Thymus (tissue), 11 donors: ENCODE measurements around the gene ZBTB20. TPM values are rescaled to one million over a fixed set of nuclear protein-coding genes. Genes with fewer than 3 reads are reported as not detected.

Source experiments
- DNase-seq, 9 donors: peaks; one replicate each; pipeline ENCODE4 v3.0.0-alpha.2; 2013; ENCODE audit warnings: low spot score in 9 of 9, low read depth in 6 of 9, missing footprints in 1 of 9
- H3K27ac ChIP-seq, 2 donors: one replicate each; pipeline ENCODE4 v1.5.1; 2013; ENCODE audit warnings: control low read depth in 1 of 2, low read depth in 1 of 2, low read length in 1 of 2, mild to moderate bottlenecking in 1 of 2, moderate library complexity in 1 of 2
- H3K27me3 ChIP-seq, 2 donors: one replicate each; pipeline ENCODE4 v1.5.1; 2013; ENCODE audit warnings: low read length in 1 of 2; ENCODE audit not compliant: control insufficient read depth in 2 of 2, insufficient read depth in 1 of 2
- H3K36me3 ChIP-seq, 2 donors: one replicate each; pipeline ENCODE4 v1.5.1; 2013; ENCODE audit warnings: low read length in 1 of 2, mild to moderate bottlenecking in 1 of 2, moderate library complexity in 1 of 2; ENCODE audit not compliant: control insufficient read depth in 2 of 2, insufficient read depth in 2 of 2
- H3K4me1 ChIP-seq, 2 donors: one replicate each; pipeline ENCODE4 v1.5.1; 2013; ENCODE audit warnings: low read length in 2 of 2; ENCODE audit not compliant: control insufficient read depth in 2 of 2, insufficient read depth in 2 of 2
- H3K4me3 ChIP-seq, 2 donors: one replicate each; pipeline ENCODE4 v1.5.1; 2013; ENCODE audit warnings: low read length in 2 of 2, control low read depth in 1 of 2, mild to moderate bottlenecking in 1 of 2
- H3K9me3 ChIP-seq, 2 donors: one replicate each; pipeline ENCODE4 v1.5.1; 2013; ENCODE audit warnings: low read length in 1 of 2, mild to moderate bottlenecking in 1 of 2; ENCODE audit not compliant: control insufficient read depth in 2 of 2, insufficient read depth in 1 of 2
- WGBS: extraction: QIAGEN DNeasy Blood & Tissue Kit; methylation state at CpG from one replicate; pipeline ENCODE4 v1.1.7; 2013; 5-methylcytosine and 5-hydroxymethylcytosine counted together
- polyA plus RNA-seq: library from polyadenylated mRNA; stranded (reverse); fragments of 200-250 nt; gene quantifications from one replicate; pipeline ENCODE4 v1.2.3, GENCODE V29; 2013
- total RNA-seq: library from RNA; stranded (reverse); fragments of 120-200 nt; gene quantifications from one replicate; pipeline ENCODE4 v1.2.4, GENCODE V29; 2013
- donor health status: healthy.

ZBTB20 gene
- total and polyA plus RNA-seq, 2 donors: 1.2 to 8.9 TPM

GRCh38 chr3:114725966-114726365 lies 421.1 kb downstream of the ZBTB20 start:
- Histone ChIP-seq H3K4me1 (no peaks in the 10 kb centered on the region), H3K9me3 (no peaks in the 10 kb centered on the region), H3K36me3 (no peaks in the 10 kb centered on the region), H3K27ac (no peak overlapping the region), H3K27me3 (no peaks in the 10 kb centered on the region), H3K4me3 (no peak overlapping the region)
- WGBS: 99% methylated on average over 3 of the region's 3 CpGs
- no peak for DNase-seq

- WGBS: 96% methylated on average over 1 of the region's 1 CpG
- Histone ChIP-seq H3K4me1 (no peaks in the 10 kb centered on the region), H3K36me3 (no peaks in the 10 kb centered on the region), H3K27me3 (no peaks in the 10 kb centered on the region), H3K4me3 (no peak overlapping the region), H3K27ac (no peak overlapping the region), H3K9me3 (no peaks in the 10 kb centered on the region)
- no peak for DNase-seq
These were observed 424.6 kb downstream of the ZBTB20 start for GRCh38 chr3:114722530-114722929.

- no peak for DNase-seq
- no peak overlapping the region for H3K4me3 ChIP-seq
- WGBS: 95% methylated on average over 2 of the region's 2 CpGs
These were observed 425.2 kb downstream of the ZBTB20 start for GRCh38 chr3:114721864-114722263.

GRCh38 chr3:114721209-114721608 lies 425.9 kb downstream of the ZBTB20 start:
- Histone ChIP-seq H3K27ac (no peak overlapping the region), H3K36me3 (no peaks in the 10 kb centered on the region), H3K9me3 (no peaks in the 10 kb centered on the region), H3K4me1 (no peaks in the 10 kb centered on the region), H3K4me3 (no peak overlapping the region), H3K27me3 (no peaks in the 10 kb centered on the region)
- no peak for DNase-seq
- WGBS: 86% methylated on average over 3 of the region's 3 CpGs

More at GRCh38 chr3:114721864-114722263, 425.2 kb downstream of the ZBTB20 start:
- H3K36me3 ChIP-seq: no peaks in the 10 kb centered on the region
- no peaks in the 10 kb centered on the region for H3K27me3 ChIP-seq
- H3K4me1 ChIP-seq: no peaks in the 10 kb centered on the region
- no peak overlapping the region for H3K27ac ChIP-seq
- no peaks in the 10 kb centered on the region for H3K9me3 ChIP-seq

- WGBS: 87% methylated on average over 1 of the region's 1 CpG
- Histone ChIP-seq H3K4me3 (no peak overlapping the region), H3K27me3 (no peaks in the 10 kb centered on the region), H3K9me3 (no peaks in the 10 kb centered on the region), H3K4me1 (no peaks in the 10 kb centered on the region), H3K27ac (no peak overlapping the region), H3K36me3 (no peaks in the 10 kb centered on the region)
- DNase-seq: no peak
These were observed 428.2 kb downstream of the ZBTB20 start for GRCh38 chr3:114718898-114719210.

- no peak for DNase-seq
- no peaks in the 10 kb centered on the region for H3K9me3 ChIP-seq
- H3K4me3 ChIP-seq: no peak overlapping the region
- 94% methylated on average over 7 of the region's 7 CpGs for WGBS
- H3K27me3 ChIP-seq: no peaks in the 10 kb centered on the region
- no peaks in the 10 kb centered on the region for H3K36me3 ChIP-seq
- no peaks in the 10 kb centered on the region for H3K4me1 ChIP-seq
- H3K27ac ChIP-seq: no peak overlapping the region
These were observed 428.8 kb downstream of the ZBTB20 start for GRCh38 chr3:114718071-114718897.

- Histone ChIP-seq H3K27me3 (no peaks in the 10 kb centered on the region), H3K4me3 (no peak overlapping the region), H3K36me3 (no peaks in the 10 kb centered on the region), H3K27ac (no peak overlapping the region), H3K4me1 (no peaks in the 10 kb centered on the region), H3K9me3 (no peaks in the 10 kb centered on the region)
- no peak for DNase-seq
These were observed 430.2 kb downstream of the ZBTB20 start for GRCh38 chr3:114716916-114717315.

- DNase-seq: no peak
- Histone ChIP-seq H3K4me3 (no peak overlapping the region), H3K36me3 (no peaks in the 10 kb centered on the region), H3K27me3 (no peaks in the 10 kb centered on the region), H3K4me1 (no peaks in the 10 kb centered on the region), H3K27ac (no peak overlapping the region), H3K9me3 (no peaks in the 10 kb centered on the region)
- WGBS: 98% methylated on average over 5 of the region's 5 CpGs
These were observed 431.0 kb downstream of the ZBTB20 start for GRCh38 chr3:114716126-114716525.

- WGBS: 95% methylated on average over 7 of the region's 7 CpGs
- H3K36me3 ChIP-seq: no peaks in the 10 kb centered on the region
- H3K4me3 ChIP-seq: no peak overlapping the region
- no peaks in the 10 kb centered on the region for H3K9me3 ChIP-seq
- no peak for DNase-seq
- no peaks in the 10 kb centered on the region for H3K27me3 ChIP-seq
- H3K27ac ChIP-seq: no peak overlapping the region
- H3K4me1 ChIP-seq: no peaks in the 10 kb centered on the region
These were observed 432.1 kb downstream of the ZBTB20 start for GRCh38 chr3:114714957-114715460.
